H1 (cell line): ENCODE results near the gene CHST1. TPM values are rescaled to one million over a fixed set of nuclear protein-coding genes. Genes with fewer than 3 reads are reported as not detected.

Source experiments
- CTCF ChIA-PET: fragments of 300-600 bp; sonication (Branson Sonifier 250); formaldehyde crosslinking; loops from one replicate; lab custom pipeline; 2021; ENCODE audit not compliant: partially characterized antibody; lab: Charles Lee
- POLR2A ChIA-PET: fragments of 300-600 bp; sonication (Branson Sonifier 250); formaldehyde crosslinking; loops from one replicate; lab custom pipeline; 2021; ENCODE audit warnings: inconsistent platforms; ENCODE audit not compliant: partially characterized antibody; lab: Charles Lee
- DNase-seq, 2 experiments: peaks; one replicate each; pipeline versions ENCODE4 v3.0.0 to v3.0.0-alpha.2; 2010 to 2022; ENCODE audit warnings: low spot score in 2 of 2, low read depth in 1 of 2, mixed read lengths in 1 of 2
- FAIRE-seq: peaks from 2 replicates; lab custom pipeline; 2011; peaks lifted over from hg19 to GRCh38; lab: Jason Lieb, UNC
- H2AFZ ChIP-seq: 2 replicates; pipeline ENCODE4 v1.8.1; 2012; ENCODE audit warnings: low read length, inconsistent platforms
- H2AK5ac ChIP-seq: 2 replicates; pipeline ENCODE4 v1.6.1; 2013; ENCODE audit warnings: low read depth, low read length
- H2BK120ac ChIP-seq: replicated peaks from 2 replicates; pipeline ENCODE3; 2013; ENCODE audit warnings: low read depth, low read length, inconsistent platforms
- H2BK12ac ChIP-seq: 2 replicates; pipeline ENCODE4 v1.6.1; 2013; ENCODE audit warnings: low read depth, low read length
- H2BK15ac ChIP-seq: 2 replicates; pipeline ENCODE4 v1.6.1; 2013; ENCODE audit warnings: low read length
- H2BK20ac ChIP-seq: 2 replicates; pipeline ENCODE4 v1.6.1; 2013; ENCODE audit warnings: low read length
- H2BK5ac ChIP-seq: 2 replicates; pipeline ENCODE4 v1.6.1; 2013; ENCODE audit warnings: low read depth, low read length
- H3K14ac ChIP-seq: 2 replicates; pipeline ENCODE4 v1.6.1; 2013; ENCODE audit warnings: inconsistent platforms; ENCODE audit not compliant: insufficient read length
- H3K18ac ChIP-seq: 2 replicates; pipeline ENCODE4 v1.6.1; 2013; ENCODE audit warnings: low read length; ENCODE audit errors: extremely low read depth
- H3K23ac ChIP-seq: 2 replicates; pipeline ENCODE4 v1.6.1; 2013; ENCODE audit warnings: inconsistent platforms; ENCODE audit not compliant: insufficient read length
- H3K23me2 ChIP-seq: 2 replicates; pipeline ENCODE4 v1.6.1; 2013; ENCODE audit warnings: low read depth, low read length
- H3K27ac ChIP-seq: 2 replicates; pipeline ENCODE4 v1.6.1; 2011; ENCODE audit warnings: low read depth, low read length, inconsistent platforms
- H3K27me3 ChIP-seq, 4 experiments: replicated peaks in 1 of 4; 1 replicate in 1 of 4; 2 replicates in 3 of 4; pipeline versions ENCODE4 v1.6.1 to v1.8.1; 2011 to 2013; ENCODE audit warnings: low read length in 3 of 4, mild to moderate bottlenecking in 3 of 4, inconsistent platforms in 2 of 4, mixed read lengths in 2 of 4, moderate library complexity in 1 of 4; ENCODE audit not compliant: control insufficient read depth in 3 of 4, insufficient read depth in 3 of 4; ENCODE audit errors: extremely low read depth in 1 of 4
- H3K36me3 ChIP-seq, 4 experiments: 2 replicates each; pipeline versions ENCODE4 v1.6.1 to v1.8.1; 2011 to 2013; ENCODE audit warnings: mild to moderate bottlenecking in 4 of 4, low read length in 3 of 4, moderate library complexity in 2 of 4, control low read depth in 1 of 4, inconsistent platforms in 1 of 4; ENCODE audit not compliant: insufficient read depth in 4 of 4, control insufficient read depth in 2 of 4
- H3K4ac ChIP-seq: replicated peaks from 2 replicates; pipeline ENCODE3; 2013; ENCODE audit warnings: low read length, low read depth, mixed read lengths, inconsistent platforms; ENCODE audit not compliant: insufficient read length
- H3K4me1 ChIP-seq, 4 experiments: replicated peaks in 1 of 4; 1 replicate in 1 of 4; 2 replicates in 3 of 4; pipeline versions ENCODE4 v1.6.1 to v1.8.1; 2011 to 2013; ENCODE audit warnings: low read length in 3 of 4, inconsistent platforms in 2 of 4, mixed read lengths in 1 of 4; ENCODE audit not compliant: insufficient read depth in 4 of 4, control insufficient read depth in 3 of 4
- H3K4me2 ChIP-seq, 2 experiments: 2 replicates each; pipeline versions ENCODE4 v1.6.1 to v1.8.1; 2011 to 2013; ENCODE audit warnings: low read depth in 2 of 2, low read length in 2 of 2, control low read depth in 1 of 2, inconsistent platforms in 1 of 2, mild to moderate bottlenecking in 1 of 2; ENCODE audit not compliant: insufficient read depth in 1 of 2
- H3K4me3 ChIP-seq, 4 experiments: fragments of 200-600, 300-600 bp in 1 of 4; sonication (generic), shearing (Covaris generic), sonication (Bioruptor Twin) in 1 of 4; 2 replicates each; pipeline versions ENCODE4 v1.5.1 to v1.8.1; 2011 to 2016; ENCODE audit warnings: low read length in 4 of 4, low read depth in 3 of 4, control low read depth in 2 of 4, inconsistent platforms in 2 of 4, mild to moderate bottlenecking in 2 of 4, mixed read lengths in 1 of 4, moderate library complexity in 1 of 4; ENCODE audit not compliant: insufficient read depth in 2 of 4; ENCODE audit errors: extremely low read depth in 1 of 4
- H3K56ac ChIP-seq: replicated peaks from 2 replicates; pipeline ENCODE3; 2013; ENCODE audit warnings: low read depth, mild to moderate bottlenecking, mixed read lengths, low read length, inconsistent platforms; ENCODE audit not compliant: insufficient read length
- H3K79me1 ChIP-seq: 2 replicates; pipeline ENCODE4 v1.6.1; 2013; ENCODE audit warnings: low read depth, low read length, control low read depth
- H3K79me2 ChIP-seq, 2 experiments: 2 replicates each; pipeline versions ENCODE4 v1.6.1 to v1.8.1; 2012 to 2013; ENCODE audit warnings: low read length in 2 of 2, mild to moderate bottlenecking in 2 of 2, inconsistent platforms in 1 of 2; ENCODE audit not compliant: insufficient read depth in 2 of 2, control insufficient read depth in 1 of 2
- H3K9ac ChIP-seq, 4 experiments: replicated peaks in 1 of 4; 1 replicate in 1 of 4; 2 replicates in 3 of 4; pipeline versions ENCODE4 v1.6.1 to v1.8.1; 2011 to 2013; ENCODE audit warnings: low read depth in 3 of 4, low read length in 3 of 4, control low read depth in 2 of 4, mild to moderate bottlenecking in 2 of 4, moderate library complexity in 2 of 4, inconsistent platforms in 1 of 4; ENCODE audit errors: extremely low read depth in 1 of 4
- H3K9me3 ChIP-seq, 2 experiments: 2 replicates each; pipeline versions ENCODE4 v1.6.1 to v1.8.1; 2012 to 2013; ENCODE audit warnings: mild to moderate bottlenecking in 2 of 2, moderate library complexity in 2 of 2, control low read depth in 1 of 2, inconsistent platforms in 1 of 2, low read depth in 1 of 2, low read length in 1 of 2, mixed read lengths in 1 of 2; ENCODE audit not compliant: insufficient read depth in 2 of 2
- H4K20me1 ChIP-seq, 2 experiments: replicated peaks in 1 of 2; 2 replicates each; pipeline versions ENCODE3 to v1.8.1; 2011 to 2013; ENCODE audit warnings: inconsistent platforms in 2 of 2, low read length in 2 of 2, mild to moderate bottlenecking in 1 of 2; ENCODE audit not compliant: insufficient read depth in 2 of 2, control insufficient read depth in 1 of 2
- H4K5ac ChIP-seq: 2 replicates; pipeline ENCODE4 v1.6.1; 2013; ENCODE audit warnings: low read length, low read depth, mixed read lengths, inconsistent platforms; ENCODE audit not compliant: insufficient read length
- H4K8ac ChIP-seq: 2 replicates; pipeline ENCODE4 v1.8.0; 2013; ENCODE audit warnings: mild to moderate bottlenecking, moderate library complexity, low read length, inconsistent platforms; ENCODE audit not compliant: insufficient read depth; ENCODE audit errors: extremely low read depth
- H4K91ac ChIP-seq: replicated peaks from 2 replicates; pipeline ENCODE3; 2013; ENCODE audit warnings: low read length, mixed read lengths, inconsistent platforms; ENCODE audit not compliant: insufficient read length
- RAD21 ChIP-seq, 2 experiments: IDR thresholded peaks in 1 of 2; conservative IDR thresholded peaks in 1 of 2; 2 replicates each; pipeline ENCODE4 v1.6.1; 2011; ENCODE audit warnings: low read depth in 2 of 2, low read length in 2 of 2, improper control_type of control experiment in 1 of 2, inconsistent platforms in 1 of 2, mild to moderate bottlenecking in 1 of 2, moderate library complexity in 1 of 2
- SP2 ChIP-seq: IDR thresholded peaks from 2 replicates; pipeline ENCODE4 v1.6.1; 2012; ENCODE audit warnings: mild to moderate bottlenecking, low read length, inconsistent platforms
- WGBS, 2 experiments: shearing (Covaris generic) in 1 of 2; methylation state at CpG; one replicate each; pipeline versions ENCODE4 v1.1.6 to v1.1.7; 2013 to 2015; ENCODE audit warnings: low lambda C conversion rate in 2 of 2, mixed read lengths in 2 of 2, inconsistent platforms in 1 of 2, low coverage in 1 of 2, missing lambda C conversion rate in 1 of 2; ENCODE audit not compliant: insufficient replicate concordance in 2 of 2, insufficient coverage in 1 of 2, insufficient read length in 1 of 2; ENCODE audit errors: extremely low coverage in 1 of 2, missing lambda C conversion rate in 1 of 2; 5-methylcytosine and 5-hydroxymethylcytosine counted together
- polyA plus RNA-seq, 7 experiments: library from polyadenylated mRNA; depleted of rRNA in 3 of 7; stranded (reverse) in 5 of 7; unstranded in 2 of 7; fragments of >200 nt in 5 of 7; fragments of 200-250 nt in 2 of 7; gene quantifications; 1 replicate in 5 of 7; 2 replicates in 1 of 7; 4 replicates in 1 of 7; pipeline versions ENCODE4 v1.2.1 to v1.2.3, GENCODE V29; 2011 to 2013; ENCODE audit warnings: missing spikeins in 2 of 7, mixed read lengths in 2 of 7
- total RNA-seq: library from RNA; stranded (reverse); fragmentation: NEBNext Ultra II Directional; extraction: Animal tissue kit (Norgen Biotek cat#: 25700); gene quantifications from 2 replicates; pipeline ENCODE4 v1.2.1, GENCODE V29; 2021
- TF ChIP-seq, protein P1 (sequence below): IDR thresholded peaks from 2 replicates; pipeline ENCODE4 v1.6.1; 2012; ENCODE audit warnings: low read length, inconsistent platforms

CHST1 gene
- total and polyA plus RNA-seq, 2 of the 8 experiments (the other 6 are each of a cell fraction or from before 2014, with no cell fraction given) = 1.6 to 3.8 TPM

DNA sequence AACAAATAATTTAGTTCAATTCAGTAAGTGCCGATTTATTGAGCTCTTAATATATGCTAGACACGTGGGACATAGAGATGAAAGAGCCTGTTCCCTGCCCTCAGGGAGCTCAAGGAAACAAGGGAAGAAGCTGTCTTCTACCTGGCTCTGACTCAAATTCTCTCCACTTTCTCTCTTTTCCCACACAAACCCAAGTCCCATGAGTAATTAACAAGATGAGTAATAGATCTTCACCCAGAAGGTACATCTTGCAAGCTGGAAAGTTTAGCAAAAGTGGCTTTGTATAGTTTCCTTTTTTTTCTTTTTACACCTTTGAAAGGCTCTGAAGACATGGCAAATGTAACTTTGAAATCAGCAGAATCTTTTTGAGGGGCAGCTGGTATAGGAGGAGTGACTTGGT is 48.2 kb upstream of the CHST1 start:
- no peak overlapping the region for H3K4me3 ChIP-seq
- H4K20me1 ChIP-seq = no peaks in the 10 kb centered on the region
- H3K4me1 ChIP-seq = peaks cover 0 to 2% (median 0%) of the 10 kb centered on the region in 4 experiments; a peak in 1 of 7 replicates
- H2AFZ ChIP-seq = no peak overlapping the region
- no peak for DNase-seq
- no peak overlapping the region for H3K18ac ChIP-seq
- no peak overlapping the region for H4K8ac ChIP-seq
- no peaks in the 10 kb centered on the region; the same call in 1 of the 2 replicates for H3K23me2 ChIP-seq
- H4K5ac ChIP-seq = no peak overlapping the region
- H2BK20ac ChIP-seq = no peak overlapping the region
- H3K56ac ChIP-seq = no peak overlapping the region
- H3K79me2 ChIP-seq = no peaks in the 10 kb centered on the region
- 84% methylated on average over 2 of the region's 2 CpGs; no CpG with 5 or more reads in 1 of the 2 experiments for WGBS, 2 experiments
- no peak overlapping the region for H2AK5ac ChIP-seq
- no peak overlapping the region for H4K91ac ChIP-seq
- ChIA-PET POLR2A (interaction anchor here (1.1 to 1.2 kb wide), 2 partner anchors 9 to 13 kb away, joined by 4 to 5 read pairs; no protein-coding TSS in a partner anchor), CTCF (interaction anchor here (0.9 to 1.9 kb wide), 3 partner anchors 9 to 308 kb away, joined by 3 to 7 read pairs (median 3); no protein-coding TSS in a partner anchor)
- no peak overlapping the region for H3K23ac ChIP-seq
- H2BK5ac ChIP-seq = no peak overlapping the region
- TF ChIP-seq, protein P1, sequence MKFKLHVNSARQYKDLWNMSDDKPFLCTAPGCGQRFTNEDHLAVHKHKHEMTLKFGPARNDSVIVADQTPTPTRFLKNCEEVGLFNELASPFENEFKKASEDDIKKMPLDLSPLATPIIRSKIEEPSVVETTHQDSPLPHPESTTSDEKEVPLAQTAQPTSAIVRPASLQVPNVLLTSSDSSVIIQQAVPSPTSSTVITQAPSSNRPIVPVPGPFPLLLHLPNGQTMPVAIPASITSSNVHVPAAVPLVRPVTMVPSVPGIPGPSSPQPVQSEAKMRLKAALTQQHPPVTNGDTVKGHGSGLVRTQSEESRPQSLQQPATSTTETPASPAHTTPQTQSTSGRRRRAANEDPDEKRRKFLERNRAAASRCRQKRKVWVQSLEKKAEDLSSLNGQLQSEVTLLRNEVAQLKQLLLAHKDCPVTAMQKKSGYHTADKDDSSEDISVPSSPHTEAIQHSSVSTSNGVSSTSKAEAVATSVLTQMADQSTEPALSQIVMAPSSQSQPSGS = no peak
- TF ChIP-seq SP2 (no peak), RAD21 (IDR thresholded peaks at IDR 0.05 in 1 of 2, conservative IDR thresholded peaks at IDR 0.05 in 1 of 2; ENCODE audit: low read depth in 2 of 2, low read length in 2 of 2) (no peak)
- no peak overlapping the region for H3K9ac ChIP-seq
- peaks cover 0 to 3% (median 0%) of the 10 kb centered on the region in 4 experiments; a peak in 1 of 7 replicates for H3K27me3 ChIP-seq
- no peak overlapping the region for H3K4me2 ChIP-seq
- no peaks in the 10 kb centered on the region for H3K36me3 ChIP-seq
- H3K14ac ChIP-seq = no peak overlapping the region
- H3K79me1 ChIP-seq = no peaks in the 10 kb centered on the region
- H2BK120ac ChIP-seq = no peak overlapping the region
- no peak overlapping the region for H2BK12ac ChIP-seq
- no peak for FAIRE-seq
- no peak overlapping the region for H2BK15ac ChIP-seq
- H3K9me3 ChIP-seq = no peaks in the 10 kb centered on the region
- H3K4ac ChIP-seq = no peak overlapping the region
- no peak overlapping the region for H3K27ac ChIP-seq
